HG02610 (cell line): ENCODE measurements around the gene GABARAP.

ENCODE experiments used
- ATAC-seq: cut with Tn5 transposase; IDR thresholded peaks from one replicate; pipeline ENCODE4 v1.9.1; 2021; ENCODE audit warnings: mild to moderate bottlenecking, moderate library complexity; ENCODE audit not compliant: unreplicated experiment

GABARAP gene

DNA sequence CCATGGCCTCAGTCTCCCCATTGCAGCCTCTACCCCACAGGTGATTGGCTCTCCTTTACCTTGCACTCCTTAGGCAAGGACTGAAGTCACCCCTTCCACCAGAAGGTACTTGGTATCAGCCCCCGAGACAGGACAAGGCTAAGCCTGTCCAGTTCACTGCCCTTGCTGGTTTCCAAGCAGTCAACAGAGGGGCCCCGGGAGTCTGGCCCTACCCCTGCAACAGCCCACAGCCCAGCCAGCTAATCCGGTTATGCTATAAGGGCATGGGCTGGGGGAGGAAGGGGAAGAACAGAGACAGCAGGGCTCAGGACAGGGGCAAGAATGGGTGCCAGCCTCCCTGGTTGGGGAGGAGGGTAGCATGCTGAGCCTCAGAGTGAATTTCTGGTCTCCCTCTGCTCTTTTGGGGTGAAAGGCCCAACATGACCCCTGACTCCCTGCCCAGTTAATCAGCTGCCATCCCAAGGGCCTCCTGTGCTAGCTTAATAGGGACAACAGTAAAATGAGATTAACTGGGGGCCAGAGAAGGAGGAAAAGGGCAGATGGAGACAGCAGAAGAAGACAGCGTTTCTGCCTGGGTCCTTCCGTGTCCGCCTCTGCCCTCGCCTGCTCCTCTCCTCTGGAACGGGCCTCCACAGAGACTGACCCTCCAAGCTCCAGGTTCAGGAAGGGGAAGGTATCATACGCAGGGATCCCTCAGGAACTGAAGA is 33.3 kb downstream of the GABARAP start:
- no peak for ATAC-seq

DNA sequence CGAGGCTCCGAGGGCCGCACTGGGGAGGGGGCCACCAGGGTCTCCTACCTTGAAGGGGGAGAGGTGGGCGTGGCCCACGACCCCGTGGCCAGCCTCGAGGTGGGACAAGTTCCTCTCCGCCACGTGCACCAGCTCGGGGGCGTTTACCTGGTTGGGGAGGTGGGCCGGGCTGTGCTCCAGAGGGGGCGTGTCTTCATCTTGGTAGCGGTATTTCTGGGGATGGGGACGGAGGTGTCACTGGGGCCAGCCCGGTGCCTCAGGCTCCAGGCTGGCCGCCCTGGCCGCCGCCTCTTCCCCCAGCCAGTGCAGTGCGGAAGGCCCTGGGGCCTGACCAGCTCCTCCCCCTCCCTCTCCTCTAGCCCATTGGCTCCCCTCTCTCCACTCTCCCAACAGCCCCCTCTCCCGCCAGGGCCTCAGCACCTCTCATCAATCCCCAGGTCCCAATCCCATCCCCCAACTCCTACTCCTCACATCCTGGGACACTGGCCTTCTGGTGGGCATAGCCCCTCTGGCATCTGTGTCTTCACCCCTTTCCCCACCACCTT is 34.1 kb downstream of the GABARAP start:
- ATAC-seq: no peak

DNA sequence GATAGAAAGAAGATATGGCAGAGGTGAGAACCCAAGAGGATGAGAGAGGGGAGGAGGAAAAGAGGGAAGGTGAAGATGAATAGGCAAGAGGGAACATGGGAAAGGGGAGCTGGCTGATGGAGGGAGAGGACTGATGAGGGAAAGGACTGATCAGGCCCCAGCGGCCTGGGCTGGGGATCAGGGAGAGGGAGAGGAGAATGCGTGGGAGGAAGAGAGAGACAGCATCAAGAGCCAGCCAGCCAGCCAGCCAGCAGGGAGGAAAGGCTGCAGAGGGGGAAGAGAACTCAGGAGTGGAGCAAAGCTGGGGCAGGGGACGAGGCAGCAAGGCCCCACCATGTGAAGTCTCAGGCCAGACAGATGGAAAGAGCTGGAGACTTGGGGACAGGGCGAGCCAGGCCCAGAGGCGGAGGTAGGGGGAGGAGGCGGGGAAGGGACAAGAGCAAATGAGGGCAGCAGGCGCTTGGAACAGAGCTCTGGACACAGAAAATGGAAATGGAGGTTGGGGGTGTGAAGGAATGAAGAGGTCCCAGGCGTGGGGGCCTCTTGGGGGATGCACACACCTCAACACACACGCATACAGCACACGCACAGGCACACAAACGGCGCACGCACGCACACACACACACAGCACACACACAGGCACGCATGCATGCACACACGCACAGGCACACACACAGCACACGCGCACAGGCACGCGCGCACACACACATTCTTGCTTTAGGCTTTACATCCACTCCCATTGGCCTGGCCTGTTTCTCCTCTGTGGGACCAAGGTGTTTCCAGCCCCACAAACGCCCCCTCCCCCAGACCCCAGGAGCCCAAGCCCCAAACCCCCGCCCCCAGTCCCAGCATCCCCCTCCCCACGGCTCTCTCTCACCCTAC is 34.9 kb downstream of the GABARAP start:
- ATAC-seq: no peak

DNA sequence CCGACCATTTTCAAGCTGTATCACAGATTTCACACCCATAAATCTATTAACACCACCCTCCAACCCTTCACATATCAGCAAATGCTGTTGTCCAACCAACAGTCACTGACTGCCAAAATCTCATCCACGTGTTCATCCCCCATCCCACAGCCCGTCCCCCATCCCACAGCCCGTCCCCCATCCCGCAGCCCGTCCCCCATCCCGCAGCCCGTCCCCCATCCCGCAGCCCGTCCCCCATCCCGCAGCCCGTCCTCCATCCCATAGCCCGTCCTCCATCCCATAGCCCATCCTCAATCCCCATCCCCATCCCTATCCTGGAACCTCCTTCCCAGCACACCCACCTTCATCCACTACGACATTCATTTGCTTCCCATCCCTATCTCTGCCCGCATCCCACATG is 36.7 kb downstream of the GABARAP start:
- ATAC-seq: no peak

DNA sequence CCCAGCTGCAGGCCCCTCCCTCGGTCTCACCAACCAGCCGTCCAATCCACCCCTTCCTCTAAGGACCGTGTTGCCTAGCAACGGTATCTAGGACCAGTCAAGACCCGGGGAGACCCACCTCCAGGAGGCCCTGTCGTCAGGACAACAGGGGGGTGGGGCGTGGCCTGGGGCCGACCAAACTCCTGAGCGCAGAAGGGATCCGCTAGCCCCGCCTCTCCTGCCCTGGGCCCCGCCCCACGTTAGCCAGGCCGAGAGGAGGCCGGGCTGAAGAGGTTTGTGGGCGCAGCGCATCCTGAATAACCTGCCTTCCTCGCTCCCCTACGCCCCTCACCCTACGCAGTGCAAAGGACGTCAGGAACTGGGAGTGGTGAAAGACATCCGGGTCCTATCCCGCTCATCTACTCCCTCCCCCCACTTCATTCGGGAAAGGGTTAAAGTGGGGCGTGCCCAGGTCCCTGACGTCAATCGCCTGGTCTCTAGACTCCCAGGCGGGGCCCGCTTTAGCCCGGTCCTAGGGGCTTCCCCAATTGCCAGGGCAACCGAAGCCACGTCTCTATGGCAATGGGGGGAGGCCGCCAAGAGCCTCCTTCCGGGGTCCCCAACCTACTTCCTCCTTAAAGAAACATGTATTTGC is 37.3 kb downstream of the GABARAP start:
- ATAC-seq: peak; percentile 90

DNA sequence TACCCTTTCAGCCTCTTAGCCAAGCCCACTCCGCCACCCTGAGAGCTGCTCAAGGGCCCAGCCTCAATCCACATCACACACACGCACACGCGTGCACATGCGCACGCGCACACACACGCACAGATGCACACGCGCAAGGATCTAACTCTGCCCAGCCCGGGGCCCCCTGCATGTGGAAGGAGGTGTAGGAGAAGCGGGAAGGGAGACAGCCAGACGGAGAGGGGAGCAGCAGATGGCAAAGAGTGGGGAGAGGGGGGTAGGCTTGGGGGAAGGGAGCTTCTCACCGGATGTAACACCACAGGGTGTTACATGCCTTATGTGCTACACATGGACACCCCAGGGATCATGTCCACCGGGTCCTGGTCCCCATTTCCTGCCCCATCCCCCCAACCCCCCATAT is 37.9 kb downstream of the GABARAP start:
- ATAC-seq: no peak

DNA sequence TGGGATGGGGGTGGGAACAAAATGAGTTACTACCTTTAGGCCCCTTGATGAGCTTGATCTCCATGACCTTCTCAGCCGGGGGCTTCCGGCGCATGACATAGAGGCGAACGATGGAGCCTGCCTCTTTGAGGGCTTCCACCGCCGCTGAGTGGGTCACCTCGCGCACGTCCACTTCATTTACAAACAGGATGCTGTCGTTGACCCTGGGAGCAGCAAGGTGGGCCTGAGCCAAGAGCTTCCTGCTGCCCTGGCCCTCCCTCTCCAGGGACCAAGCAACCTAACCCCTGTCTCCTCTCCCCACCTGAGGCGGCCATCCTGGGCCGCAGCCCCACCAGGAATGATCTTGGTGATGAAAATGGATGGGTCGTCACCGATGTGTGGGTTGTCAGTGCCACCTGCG is 38.9 kb downstream of the GABARAP start:
- no peak for ATAC-seq

DNA sequence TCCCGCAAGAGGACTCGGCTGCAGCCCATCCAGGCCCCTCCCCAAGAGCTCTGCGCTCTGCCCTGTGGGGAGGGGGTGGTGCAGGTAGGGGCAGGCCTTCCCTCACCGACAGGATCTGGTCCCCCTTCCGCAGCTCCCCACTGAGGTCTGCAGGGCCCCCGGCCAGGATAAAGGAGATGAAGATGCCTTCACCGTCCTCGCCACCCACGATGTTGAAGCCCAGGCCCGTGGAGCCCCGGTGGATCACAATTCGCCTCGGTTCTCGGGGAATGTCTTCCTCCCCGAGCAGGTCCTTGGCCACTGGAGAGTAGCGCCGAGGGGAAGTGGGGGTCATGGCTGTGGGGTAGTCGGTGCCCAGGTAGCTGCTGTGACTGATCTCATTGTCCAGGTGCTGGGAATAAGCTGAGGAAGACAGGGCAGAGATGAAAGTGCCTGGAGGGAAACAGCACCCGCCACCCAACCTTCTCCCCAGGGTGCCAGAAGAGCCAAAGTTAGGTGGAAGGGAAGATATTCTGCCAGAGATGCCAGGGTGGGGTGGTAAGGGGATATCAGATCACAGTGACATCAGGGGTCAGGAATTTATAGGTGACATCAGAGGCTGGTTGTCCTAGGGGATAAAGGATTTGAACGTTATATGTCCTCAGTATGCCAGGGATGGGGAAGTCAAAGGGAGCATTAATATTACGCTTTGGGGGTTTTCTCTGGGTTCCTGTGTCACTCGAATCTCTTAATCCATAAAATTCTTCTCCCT is 45.4 kb downstream of the GABARAP start:
- ATAC-seq: no peak

DNA sequence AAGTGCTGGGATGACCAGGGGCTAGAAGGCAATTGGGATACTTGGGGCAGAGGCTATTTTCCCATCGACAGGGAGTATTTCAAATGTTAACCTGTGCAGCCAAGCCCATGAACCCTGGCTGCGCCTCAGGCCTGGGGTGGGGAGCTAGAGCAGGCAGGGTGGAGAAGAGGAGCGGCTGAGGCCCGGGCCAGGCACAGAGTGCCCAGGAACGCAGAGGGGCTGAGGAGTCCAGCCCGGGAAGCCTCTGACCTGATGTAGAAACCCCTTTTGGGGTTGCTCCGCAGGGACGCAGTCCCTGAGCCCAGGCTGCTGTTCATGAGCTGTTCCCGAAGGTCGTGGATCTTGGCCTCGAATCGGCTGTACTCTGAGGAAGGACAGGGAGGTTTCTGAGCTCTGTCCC is 46.3 kb downstream of the GABARAP start:
- no peak for ATAC-seq

DNA sequence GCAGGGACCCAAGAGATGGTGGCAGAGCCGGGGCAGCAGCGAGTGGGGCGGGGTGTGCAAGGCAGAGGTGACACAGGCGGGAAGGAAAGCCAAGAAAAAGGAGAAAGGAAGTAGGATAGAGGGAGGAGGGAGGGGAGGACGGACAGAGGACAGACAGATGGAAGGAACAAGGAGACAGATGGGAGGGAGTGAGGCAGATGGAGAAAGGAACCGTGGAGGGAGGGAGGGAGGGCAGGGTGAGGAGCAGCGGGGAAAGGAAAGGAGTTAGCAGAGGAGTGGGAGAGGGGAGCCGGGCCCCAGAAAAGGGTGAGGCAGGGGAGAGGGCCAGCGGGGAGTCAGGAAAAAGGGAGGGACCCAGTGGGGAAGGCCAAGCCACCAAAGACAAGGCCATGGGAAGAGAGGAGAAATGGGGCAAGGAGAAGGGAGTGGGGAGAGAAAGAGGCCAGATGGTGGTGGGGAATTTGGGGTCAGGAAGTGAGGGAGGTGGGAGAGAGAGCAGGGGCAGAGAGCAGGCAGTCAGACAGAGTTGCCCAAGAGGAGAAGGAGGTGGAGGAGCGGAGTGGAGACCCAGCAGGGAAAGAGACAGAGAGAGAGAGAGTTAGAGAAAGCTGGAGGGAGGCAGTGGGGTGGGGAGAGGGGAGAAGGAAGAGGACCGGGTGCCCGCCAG is 49.8 kb downstream of the GABARAP start:
- ATAC-seq: no peak

DNA sequence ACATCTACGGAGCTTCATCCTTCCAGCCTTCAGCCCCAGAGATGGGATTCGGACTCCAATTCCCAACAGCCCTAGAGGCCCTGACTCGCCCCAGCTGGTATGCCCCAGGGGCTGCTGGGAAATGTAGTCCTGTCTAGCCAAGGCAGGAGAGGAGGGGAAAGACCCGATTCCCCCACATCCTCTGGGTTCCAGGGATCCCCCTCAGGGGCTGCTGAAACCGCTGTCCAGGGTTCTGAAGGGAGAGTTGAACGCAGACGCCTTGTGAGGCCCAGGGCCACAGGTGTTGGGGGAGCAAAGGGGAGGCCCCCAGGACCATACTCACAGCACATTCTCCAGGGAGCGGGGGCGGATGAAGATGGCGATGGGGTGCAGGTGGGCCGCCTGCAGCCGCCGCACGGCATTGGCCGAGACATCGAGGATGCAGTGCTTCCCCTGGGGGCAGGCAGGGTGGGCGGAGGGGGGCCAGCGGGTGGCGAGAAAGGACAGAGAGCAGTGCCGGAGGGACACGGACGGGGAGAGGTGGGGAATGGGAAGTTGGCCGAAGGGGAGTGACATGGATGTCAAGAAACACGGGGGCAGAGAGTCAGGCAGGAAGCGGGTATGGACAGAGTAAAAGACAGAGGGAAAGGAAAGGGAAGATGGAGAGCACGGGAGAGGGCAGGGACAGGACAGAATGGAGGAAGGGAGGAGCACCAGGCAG is 50.5 kb downstream of the GABARAP start:
- ATAC-seq: no peak

DNA sequence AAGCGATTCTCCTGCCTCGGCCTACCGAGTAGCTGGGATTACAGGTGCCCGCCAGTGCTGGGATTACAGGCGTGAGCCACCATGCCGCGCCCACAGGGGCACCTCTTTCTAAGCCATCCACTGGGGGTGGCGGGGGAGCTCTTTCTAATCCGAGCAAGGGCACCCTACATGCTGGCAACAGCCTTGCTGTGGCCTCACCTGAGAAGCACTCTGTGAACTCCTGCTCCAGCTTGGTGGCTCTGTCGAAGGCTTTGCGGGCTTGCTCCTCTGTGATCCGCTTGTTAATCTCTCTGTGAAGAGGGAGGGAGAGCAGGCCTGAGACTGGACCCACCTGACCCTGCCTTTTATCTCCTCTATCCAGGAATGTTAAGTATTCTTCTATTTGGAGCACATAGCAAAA is 51.2 kb downstream of the GABARAP start:
- no peak for ATAC-seq

DNA sequence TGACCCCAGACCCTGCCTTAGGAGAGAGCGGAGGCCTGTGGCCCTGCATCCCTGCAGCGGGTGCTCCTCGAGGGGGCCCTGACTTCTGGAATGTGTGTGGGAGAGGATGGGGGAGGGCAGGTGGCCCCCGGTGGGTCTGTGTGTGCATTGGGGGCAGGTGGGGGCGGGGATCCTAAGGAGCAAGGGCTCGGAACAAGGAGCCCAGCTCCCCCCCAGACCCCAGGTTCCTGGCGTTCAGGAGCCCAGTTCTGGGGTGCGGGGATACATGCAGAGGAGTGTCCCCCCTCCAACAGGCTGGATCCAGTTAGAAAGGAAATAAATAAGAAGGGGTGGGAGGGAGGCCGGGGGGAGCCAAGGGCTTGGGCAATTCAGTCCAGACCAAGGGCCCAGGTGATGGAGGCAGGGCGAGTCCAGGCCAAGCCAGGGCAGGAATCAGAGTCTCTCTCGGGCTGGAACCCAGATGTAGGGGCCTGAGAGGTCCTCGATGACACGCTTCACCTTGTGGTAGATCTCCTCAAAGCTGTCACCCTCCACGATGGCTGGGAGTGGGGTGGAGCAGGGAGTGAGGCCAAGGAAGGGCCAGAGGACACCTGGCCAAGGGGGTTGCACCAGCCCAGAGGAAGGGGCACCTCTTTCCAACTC is 51.9 kb downstream of the GABARAP start:
- no peak for ATAC-seq
